OCI-LY1 (cell line): ENCODE results near the gene RGP1.

Source experiments
- H2AFZ ChIP-seq: fragments of 200-600 bp; sonication (generic), shearing (Covaris generic); 2 replicates; pipeline ENCODE4 v1.6.0; 2014; ENCODE audit warnings: antibody characterized with exemption, mild to moderate bottlenecking, low read length
- H3F3A ChIP-seq: fragments of 200-600 bp; sonication (generic), shearing (Covaris generic); 2 replicates; pipeline ENCODE4 v1.6.0; 2014; ENCODE audit warnings: mild to moderate bottlenecking, antibody characterized with exemption, low read length, moderate library complexity; ENCODE audit not compliant: insufficient read depth
- H3K27ac ChIP-seq: fragments of 200-600 bp; sonication (generic); 2 replicates; pipeline ENCODE4 v1.5.1; 2014; ENCODE audit warnings: low read length, mixed run types, mild to moderate bottlenecking, low read depth; ENCODE audit not compliant: poor library complexity, severe bottlenecking
- H3K27me3 ChIP-seq: fragments of 200-600 bp; sonication (generic); 2 replicates; pipeline ENCODE4 v1.6.0; 2014; ENCODE audit warnings: antibody characterized with exemption, mild to moderate bottlenecking, low read length, moderate library complexity; ENCODE audit not compliant: insufficient read depth
- H3K36me3 ChIP-seq: fragments of 200-600 bp; sonication (generic); 2 replicates; pipeline ENCODE4 v1.6.1; 2014; ENCODE audit warnings: mild to moderate bottlenecking, antibody characterized with exemption, low read length, moderate library complexity, mixed read lengths; ENCODE audit not compliant: insufficient read depth
- H3K4me1 ChIP-seq: fragments of 200-600 bp; sonication (generic); 2 replicates; pipeline ENCODE4 v1.5.1; 2014; ENCODE audit warnings: mild to moderate bottlenecking, low read length, moderate library complexity; ENCODE audit not compliant: insufficient read depth, severe bottlenecking
- H3K4me2 ChIP-seq: fragments of 200-600 bp; sonication (generic), shearing (Covaris generic); 2 replicates; pipeline ENCODE4 v1.6.1; 2014; ENCODE audit warnings: low read length
- H3K4me3 ChIP-seq: fragments of 200-600 bp; sonication (generic); 2 replicates; pipeline ENCODE4 v1.5.1; 2014; ENCODE audit warnings: low read length, low read depth, mild to moderate bottlenecking, mixed read lengths; ENCODE audit not compliant: poor library complexity, severe bottlenecking
- H3K79me2 ChIP-seq: fragments of 200-600 bp; shearing (Covaris generic); 2 replicates; pipeline ENCODE4 v1.6.1; 2016; ENCODE audit warnings: mixed run types, low read length, mixed read lengths; ENCODE audit not compliant: insufficient read depth
- H3K9ac ChIP-seq: fragments of 200-600 bp; sonication (generic), shearing (Covaris generic); 2 replicates; pipeline ENCODE4 v1.6.1; 2014; ENCODE audit warnings: mild to moderate bottlenecking, low read length, mixed read lengths
- H3K9me2 ChIP-seq: fragments of 200-600 bp; sonication (generic), shearing (Covaris generic); 2 replicates; pipeline ENCODE4 v1.6.1; 2014; ENCODE audit warnings: low read depth, mild to moderate bottlenecking, low read length, mixed read lengths
- H3K9me3 ChIP-seq: fragments of 200-600 bp; shearing (Covaris generic); 2 replicates; pipeline ENCODE4 v1.6.1; 2014; ENCODE audit warnings: low read length, mixed read lengths
- H4K20me1 ChIP-seq: fragments of 200-600 bp; sonication (generic), shearing (Covaris generic); 2 replicates; pipeline ENCODE4 v1.6.0; 2016; ENCODE audit warnings: mild to moderate bottlenecking, low read length; ENCODE audit not compliant: insufficient read depth
- EZH2 ChIP-seq: fragments of 200-600 bp; sonication (generic), shearing (Covaris generic); IDR thresholded peaks from 2 replicates; pipeline ENCODE4 v1.8.0; 2017; ENCODE audit warnings: borderline replicate concordance, mixed run types, mild to moderate bottlenecking, antibody characterized with exemption, low read length, moderate library complexity, mixed read lengths
- TF ChIP-seq, protein P1 (sequence below): fragments of 200-600 bp; sonication (generic), shearing (Covaris generic); IDR thresholded peaks from 2 replicates; pipeline ENCODE4 v1.5.1; 2017; ENCODE audit warnings: mild to moderate bottlenecking, antibody characterized with exemption, low read length, moderate library complexity, mixed read lengths

The RGP1 gene

DNA sequence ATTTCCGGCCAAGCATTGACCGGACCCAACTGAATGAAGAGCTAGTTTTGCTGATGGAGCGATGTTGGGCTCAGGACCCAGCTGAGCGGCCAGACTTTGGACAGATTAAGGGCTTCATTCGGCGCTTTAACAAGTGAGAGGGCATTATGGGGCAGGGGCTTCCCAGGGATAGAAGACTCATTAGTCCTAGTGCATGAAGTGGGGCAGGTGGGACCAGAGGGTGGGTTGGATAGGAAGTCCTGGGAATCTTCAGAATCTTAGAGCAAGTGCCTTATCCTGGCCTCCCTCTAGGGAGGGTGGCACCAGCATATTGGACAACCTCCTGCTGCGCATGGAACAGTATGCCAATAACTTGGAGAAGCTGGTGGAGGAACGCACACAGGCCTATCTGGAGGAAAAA is 57.0 kb downstream of the RGP1 start:
- Histone ChIP-seq H3K79me2 (no peaks in the 10 kb centered on the region), H3F3A (no peaks in the 10 kb centered on the region), H3K27ac (no peak overlapping the region), H3K9me3 (no peaks in the 10 kb centered on the region), H3K36me3 (peaks cover 21% of the 10 kb centered on the region), H4K20me1 (no peaks in the 10 kb centered on the region), H3K27me3 (no peaks in the 10 kb centered on the region), H3K9me2 (no peaks in the 10 kb centered on the region), H3K9ac (no peak overlapping the region), H3K4me1 (no peaks in the 10 kb centered on the region), H2AFZ (no peak overlapping the region), H3K4me2 (no peak overlapping the region), H3K4me3 (no peak overlapping the region)
- TF ChIP-seq, protein P1, sequence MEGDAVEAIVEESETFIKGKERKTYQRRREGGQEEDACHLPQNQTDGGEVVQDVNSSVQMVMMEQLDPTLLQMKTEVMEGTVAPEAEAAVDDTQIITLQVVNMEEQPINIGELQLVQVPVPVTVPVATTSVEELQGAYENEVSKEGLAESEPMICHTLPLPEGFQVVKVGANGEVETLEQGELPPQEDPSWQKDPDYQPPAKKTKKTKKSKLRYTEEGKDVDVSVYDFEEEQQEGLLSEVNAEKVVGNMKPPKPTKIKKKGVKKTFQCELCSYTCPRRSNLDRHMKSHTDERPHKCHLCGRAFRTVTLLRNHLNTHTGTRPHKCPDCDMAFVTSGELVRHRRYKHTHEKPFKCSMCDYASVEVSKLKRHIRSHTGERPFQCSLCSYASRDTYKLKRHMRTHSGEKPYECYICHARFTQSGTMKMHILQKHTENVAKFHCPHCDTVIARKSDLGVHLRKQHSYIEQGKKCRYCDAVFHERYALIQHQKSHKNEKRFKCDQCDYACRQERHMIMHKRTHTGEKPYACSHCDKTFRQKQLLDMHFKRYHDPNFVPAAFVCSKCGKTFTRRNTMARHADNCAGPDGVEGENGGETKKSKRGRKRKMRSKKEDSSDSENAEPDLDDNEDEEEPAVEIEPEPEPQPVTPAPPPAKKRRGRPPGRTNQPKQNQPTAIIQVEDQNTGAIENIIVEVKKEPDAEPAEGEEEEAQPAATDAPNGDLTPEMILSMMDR, result no peak
- no peak for TF ChIP-seq EZH2
